HG02938 (cell line): ENCODE results near the gene ALDH1B1.

Source experiments
- ATAC-seq: cut with Tn5 transposase; IDR thresholded peaks from one replicate; pipeline ENCODE4 v1.9.1; 2021; ENCODE audit warnings: mild to moderate bottlenecking, moderate library complexity; ENCODE audit not compliant: unreplicated experiment

Gene ALDH1B1

GRCh38 chr9:38437193-38437823 is 44.8 kb downstream of the ALDH1B1 start:
- peak; percentile 55 for ATAC-seq

- no peak for ATAC-seq
These were observed 46.9 kb downstream of the ALDH1B1 start for GRCh38 chr9:38439291-38439915.

GRCh38 chr9:38439916-38440301 is 47.4 kb downstream of the ALDH1B1 start:
- ATAC-seq: no peak

GRCh38 chr9:38440516-38440915 is 48.0 kb downstream of the ALDH1B1 start:
- no peak for ATAC-seq

DNA sequence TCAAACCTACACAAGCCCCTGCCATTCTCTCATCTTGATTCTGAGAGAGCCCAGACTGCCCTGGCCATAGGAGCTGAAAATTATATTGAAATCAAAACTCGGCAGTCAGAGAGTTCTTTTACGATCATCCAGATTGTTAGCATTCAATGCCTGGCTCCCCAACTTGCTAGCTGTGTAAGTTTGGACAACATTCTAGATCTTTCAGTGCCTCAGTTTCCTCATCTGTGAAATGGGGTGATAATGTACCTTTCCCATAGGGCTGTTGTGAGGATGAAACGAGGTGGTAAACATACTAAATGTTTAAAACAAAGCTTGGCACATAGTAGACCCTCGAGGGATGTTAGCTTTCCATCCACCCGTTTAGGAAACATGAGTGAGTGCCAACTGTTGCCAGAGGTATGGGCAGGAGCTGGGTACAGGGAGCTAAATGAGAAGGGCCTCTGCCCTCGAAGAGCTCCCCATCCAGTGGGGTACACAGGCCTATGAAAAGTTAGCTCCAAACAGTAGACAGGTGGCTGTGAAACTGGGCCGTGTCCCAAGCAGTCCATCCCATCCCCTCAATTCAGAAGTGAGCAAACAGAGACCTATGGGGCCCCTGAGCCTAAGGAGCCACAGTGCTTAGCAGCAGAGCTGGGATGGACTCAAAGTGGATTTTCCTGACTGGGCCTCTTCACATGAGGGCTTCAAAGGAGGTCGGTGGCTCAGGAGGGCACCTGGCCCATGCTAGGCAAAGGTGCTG is 49.0 kb downstream of the ALDH1B1 start:
- ATAC-seq: no peak

GRCh38 chr9:38442473-38443096 is 50.1 kb downstream of the ALDH1B1 start:
- no peak for ATAC-seq

GRCh38 chr9:38443181-38443580 is 50.7 kb downstream of the ALDH1B1 start:
- ATAC-seq: no peak

GRCh38 chr9:38443597-38443996 is 51.1 kb downstream of the ALDH1B1 start:
- ATAC-seq: no peak

DNA sequence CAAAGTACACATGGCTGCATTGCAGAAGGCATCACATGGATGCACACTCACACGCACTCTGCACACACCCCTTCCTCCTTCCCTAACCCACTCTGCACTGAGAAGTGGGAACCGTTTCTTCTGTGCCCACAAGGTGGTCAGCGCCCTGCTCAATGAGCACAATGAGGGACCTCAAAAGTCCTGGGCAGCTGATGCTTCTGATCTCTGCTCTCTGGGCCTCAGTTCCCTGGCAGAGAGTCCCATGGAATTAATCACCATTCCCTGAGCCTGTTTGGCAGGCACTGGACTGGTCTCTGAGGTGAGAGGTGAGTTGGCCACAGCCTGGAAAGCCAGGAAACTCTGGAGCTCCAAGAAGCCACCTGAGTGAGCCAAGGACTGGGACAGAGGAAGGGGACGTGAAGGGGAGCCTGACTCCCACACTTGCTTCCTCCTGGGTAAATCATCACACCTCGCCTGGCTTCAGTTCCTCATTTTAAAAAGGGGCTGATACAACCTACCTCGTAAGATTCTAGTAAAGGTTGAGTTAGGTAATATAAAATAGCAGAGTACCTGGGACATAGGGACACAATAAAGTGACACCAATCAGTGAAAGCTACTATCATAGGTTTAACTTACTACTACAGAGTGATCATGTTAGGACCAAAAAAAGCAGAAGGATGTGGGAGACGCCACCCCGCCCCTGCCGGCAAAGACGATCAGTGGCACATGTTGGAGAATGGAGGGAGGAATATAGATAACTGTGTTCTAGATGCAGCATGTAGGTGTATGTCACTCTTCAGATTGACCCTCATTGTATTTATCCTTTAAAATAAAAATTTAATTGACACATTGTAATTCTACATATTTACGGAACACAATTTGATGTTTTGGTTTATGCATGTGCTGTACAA is 52.9 kb downstream of the ALDH1B1 start:
- peak; percentile 98 for ATAC-seq

GRCh38 chr9:38447703-38448102 is 55.2 kb downstream of the ALDH1B1 start:
- no peak for ATAC-seq
